Measurements from ENCODE around the gene PIERCE2.
"Not testable (repeated sequence)": the region's sequence is repeated elsewhere in the genome, so short reads cannot be mapped to it uniquely, and the experiment has no call there.

Gene PIERCE2

GRCh38 chr15:55434989-55435825, 26.9 kb downstream of the PIERCE2 start:
- Histone ChIP-seq H3K9ac (ENCODE audit: low read length) (no peak overlapping the region), H3K4me1 (ENCODE audit: control insufficient read depth, low read depth, low read length) (no peaks in the 10 kb centered on the region), H3K36me3 (ENCODE audit: control insufficient read depth, low read depth, low read length) (no peaks in the 10 kb centered on the region), H3K27me3 (ENCODE audit: control insufficient read depth, insufficient read depth, low read length) (no peaks in the 10 kb centered on the region), H3K4me3 (ENCODE audit: low read length) (no peak overlapping the region), H3K27ac (ENCODE audit: low read length) (no peak overlapping the region), H3K9me3 (ENCODE audit: control insufficient read depth, low read depth, low read length) (no peaks in the 10 kb centered on the region)

GRCh38 chr15:55443141-55443540, 34.8 kb downstream of the PIERCE2 start:
- not testable (repeated sequence) for H3K4me1 ChIP-seq (ENCODE audit: control insufficient read depth, low read depth, low read length); H3K9ac ChIP-seq (ENCODE audit: low read length); H3K4me3 ChIP-seq (ENCODE audit: low read length); H3K27ac ChIP-seq (ENCODE audit: low read length); H3K27me3 ChIP-seq (ENCODE audit: control insufficient read depth, insufficient read depth, low read length); H3K9me3 ChIP-seq (ENCODE audit: control insufficient read depth, low read depth, low read length); H3K36me3 ChIP-seq (ENCODE audit: control insufficient read depth, low read depth, low read length)

DNA sequence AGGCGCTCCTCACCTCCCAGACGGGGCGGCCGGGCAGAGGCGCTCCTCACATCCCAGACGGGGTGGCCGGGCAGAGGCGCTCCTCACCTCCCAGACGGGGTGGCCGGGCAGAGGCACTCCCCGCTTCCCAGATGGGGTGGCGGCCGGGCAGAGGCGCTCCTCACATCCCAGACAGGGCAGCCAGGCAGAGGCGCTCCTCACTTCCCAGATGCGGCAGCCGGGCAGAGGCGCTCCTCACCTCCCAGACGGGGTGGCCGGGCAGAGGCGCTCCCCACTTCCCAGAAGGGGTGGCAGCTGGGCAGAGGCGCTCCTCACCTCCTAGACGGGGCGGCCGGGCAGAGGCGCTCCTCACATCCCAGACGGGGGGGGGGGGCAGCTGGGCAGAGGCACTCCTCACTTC, 37.6 kb downstream of the PIERCE2 start:
- H3K9me3 ChIP-seq (ENCODE audit: control insufficient read depth, low read depth, low read length); H3K27me3 ChIP-seq (ENCODE audit: control insufficient read depth, insufficient read depth, low read length); H3K4me3 ChIP-seq (ENCODE audit: low read length); H3K36me3 ChIP-seq (ENCODE audit: control insufficient read depth, low read depth, low read length); H3K4me1 ChIP-seq (ENCODE audit: control insufficient read depth, low read depth, low read length); H3K27ac ChIP-seq (ENCODE audit: low read length); H3K9ac ChIP-seq (ENCODE audit: low read length): not testable (repeated sequence)

DNA sequence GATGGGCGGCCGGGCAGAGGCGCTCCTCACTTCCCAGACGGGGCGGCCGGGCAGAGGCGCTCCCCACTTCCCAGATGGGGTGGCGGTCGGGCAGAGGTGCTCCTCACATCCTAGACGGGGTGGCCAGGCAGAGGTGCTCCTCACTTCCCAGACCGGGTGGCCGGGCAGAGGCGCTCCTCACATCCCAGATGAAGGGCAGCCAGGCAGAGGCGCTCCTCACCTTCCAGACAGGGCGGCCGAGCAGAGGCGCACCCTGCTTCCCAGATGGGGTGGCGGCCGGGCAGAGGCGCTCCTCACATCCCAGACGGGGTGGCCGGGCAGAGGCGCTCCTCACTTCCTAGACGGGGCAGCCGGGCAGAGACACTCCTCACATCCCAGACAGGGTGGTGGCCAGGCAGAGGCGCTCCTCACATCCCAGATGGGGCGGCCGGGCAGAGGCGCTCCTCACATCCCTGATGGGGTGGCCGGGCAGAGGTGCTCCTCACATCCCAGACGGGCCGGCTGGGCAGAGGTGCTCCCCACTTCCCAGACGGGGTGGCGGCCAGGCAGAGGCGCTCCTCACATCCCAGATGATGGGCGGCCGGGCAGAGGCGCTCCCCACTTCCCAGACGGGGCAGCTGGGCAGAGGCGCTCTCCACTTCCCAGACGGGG, 38.2 kb downstream of the PIERCE2 start:
- H3K4me3 ChIP-seq (ENCODE audit: low read length); H3K27me3 ChIP-seq (ENCODE audit: control insufficient read depth, insufficient read depth, low read length); H3K36me3 ChIP-seq (ENCODE audit: control insufficient read depth, low read depth, low read length); H3K27ac ChIP-seq (ENCODE audit: low read length); H3K4me1 ChIP-seq (ENCODE audit: control insufficient read depth, low read depth, low read length); H3K9ac ChIP-seq (ENCODE audit: low read length); H3K9me3 ChIP-seq (ENCODE audit: control insufficient read depth, low read depth, low read length): not testable (repeated sequence)

- H3K27me3 ChIP-seq (ENCODE audit: control insufficient read depth, insufficient read depth, low read length); H3K36me3 ChIP-seq (ENCODE audit: control insufficient read depth, low read depth, low read length); H3K9ac ChIP-seq (ENCODE audit: low read length): not testable (repeated sequence)
Measured at GRCh38 chr15:55447030-55447394, 38.7 kb downstream of the PIERCE2 start.

DNA sequence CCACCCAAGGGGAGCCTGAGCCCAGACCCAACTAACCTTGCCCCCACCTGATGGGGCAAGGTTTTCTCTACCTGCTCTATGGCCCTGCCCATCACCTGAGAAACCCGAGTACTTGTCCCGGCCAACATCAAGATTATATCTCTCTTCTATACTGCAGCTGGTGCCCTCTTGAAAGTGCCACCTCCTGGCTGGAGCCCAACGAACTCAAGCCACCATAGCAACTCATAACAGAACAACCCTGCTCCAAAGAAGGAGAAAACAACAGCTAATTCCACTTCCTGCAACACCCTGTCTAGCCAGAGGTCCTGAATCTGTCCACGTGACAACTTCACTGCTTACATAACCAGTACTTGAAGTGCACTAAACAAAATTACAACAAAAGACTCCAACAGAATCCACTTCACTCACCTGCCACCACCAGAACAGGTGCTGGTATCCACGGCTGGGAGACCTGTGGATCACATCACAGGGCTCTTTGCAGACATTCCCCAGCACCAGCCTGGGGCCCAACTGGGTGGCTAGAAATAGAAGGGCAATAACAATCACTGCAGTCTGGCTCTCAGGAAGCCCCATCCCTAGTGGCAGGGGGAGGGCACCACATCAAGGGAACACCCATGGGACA, 49.2 kb downstream of the PIERCE2 start:
- Histone ChIP-seq H3K9ac (ENCODE audit: low read length) (no peak overlapping the region), H3K36me3 (ENCODE audit: control insufficient read depth, low read depth, low read length) (no peaks in the 10 kb centered on the region), H3K4me1 (ENCODE audit: control insufficient read depth, low read depth, low read length) (no peaks in the 10 kb centered on the region), H3K27me3 (ENCODE audit: control insufficient read depth, insufficient read depth, low read length) (no peaks in the 10 kb centered on the region), H3K9me3 (ENCODE audit: control insufficient read depth, low read depth, low read length) (no peaks in the 10 kb centered on the region), H3K4me3 (ENCODE audit: low read length) (no peak overlapping the region), H3K27ac (ENCODE audit: low read length) (no peak overlapping the region)

More at GRCh38 chr15:55447030-55447394, 38.7 kb downstream of the PIERCE2 start:
- H3K4me3 ChIP-seq (ENCODE audit: low read length); H3K4me1 ChIP-seq (ENCODE audit: control insufficient read depth, low read depth, low read length); H3K9me3 ChIP-seq (ENCODE audit: control insufficient read depth, low read depth, low read length); H3K27ac ChIP-seq (ENCODE audit: low read length): not testable (repeated sequence)

- no peaks in the 10 kb centered on the region for H3K9me3 ChIP-seq (ENCODE audit: control insufficient read depth, low read depth, low read length)
- H3K4me1 ChIP-seq (ENCODE audit: control insufficient read depth, low read depth, low read length), result no peaks in the 10 kb centered on the region
- H3K36me3 ChIP-seq (ENCODE audit: control insufficient read depth, low read depth, low read length), result no peaks in the 10 kb centered on the region
- H3K27ac ChIP-seq (ENCODE audit: low read length), result no peak overlapping the region
- no peak overlapping the region for H3K4me3 ChIP-seq (ENCODE audit: low read length)
- no peak overlapping the region for H3K9ac ChIP-seq (ENCODE audit: low read length)
- no peaks in the 10 kb centered on the region for H3K27me3 ChIP-seq (ENCODE audit: control insufficient read depth, insufficient read depth, low read length)
Measured at GRCh38 chr15:55461447-55461846, 53.2 kb downstream of the PIERCE2 start.

DNA sequence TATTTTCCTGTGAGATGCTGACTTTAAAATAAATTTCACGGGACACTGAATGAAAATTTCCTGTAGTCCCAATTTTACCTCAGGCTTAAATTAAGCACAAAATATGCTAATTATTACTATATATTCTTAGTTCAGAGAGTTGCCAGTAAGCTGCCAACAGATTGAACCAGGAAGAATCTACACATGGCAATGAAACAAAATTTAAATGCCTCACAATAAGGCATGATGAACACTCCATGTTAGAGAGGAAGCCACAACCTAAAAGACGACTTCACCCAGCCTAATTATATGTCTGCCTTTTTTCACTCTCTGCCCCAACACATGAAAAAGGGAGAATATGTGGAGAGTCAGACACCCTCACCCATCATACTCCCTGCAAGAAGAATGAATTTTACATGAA, 60.0 kb downstream of the PIERCE2 start:
- Histone ChIP-seq H3K36me3 (ENCODE audit: control insufficient read depth, low read depth, low read length) (no peaks in the 10 kb centered on the region), H3K27ac (ENCODE audit: low read length) (no peak overlapping the region), H3K4me1 (ENCODE audit: control insufficient read depth, low read depth, low read length) (no peaks in the 10 kb centered on the region), H3K9ac (ENCODE audit: low read length) (no peak overlapping the region), H3K9me3 (ENCODE audit: control insufficient read depth, low read depth, low read length) (no peaks in the 10 kb centered on the region), H3K27me3 (ENCODE audit: control insufficient read depth, insufficient read depth, low read length) (no peaks in the 10 kb centered on the region), H3K4me3 (ENCODE audit: low read length) (no peak overlapping the region)

Measured in iPS-18a (cell line).